ENCODE measurements around the gene ACOT12.
"Not testable (repeated sequence)": the region's sequence is repeated elsewhere in the genome, so short reads cannot be mapped to it uniquely, and the experiment has no call there.

Gene ACOT12

DNA sequence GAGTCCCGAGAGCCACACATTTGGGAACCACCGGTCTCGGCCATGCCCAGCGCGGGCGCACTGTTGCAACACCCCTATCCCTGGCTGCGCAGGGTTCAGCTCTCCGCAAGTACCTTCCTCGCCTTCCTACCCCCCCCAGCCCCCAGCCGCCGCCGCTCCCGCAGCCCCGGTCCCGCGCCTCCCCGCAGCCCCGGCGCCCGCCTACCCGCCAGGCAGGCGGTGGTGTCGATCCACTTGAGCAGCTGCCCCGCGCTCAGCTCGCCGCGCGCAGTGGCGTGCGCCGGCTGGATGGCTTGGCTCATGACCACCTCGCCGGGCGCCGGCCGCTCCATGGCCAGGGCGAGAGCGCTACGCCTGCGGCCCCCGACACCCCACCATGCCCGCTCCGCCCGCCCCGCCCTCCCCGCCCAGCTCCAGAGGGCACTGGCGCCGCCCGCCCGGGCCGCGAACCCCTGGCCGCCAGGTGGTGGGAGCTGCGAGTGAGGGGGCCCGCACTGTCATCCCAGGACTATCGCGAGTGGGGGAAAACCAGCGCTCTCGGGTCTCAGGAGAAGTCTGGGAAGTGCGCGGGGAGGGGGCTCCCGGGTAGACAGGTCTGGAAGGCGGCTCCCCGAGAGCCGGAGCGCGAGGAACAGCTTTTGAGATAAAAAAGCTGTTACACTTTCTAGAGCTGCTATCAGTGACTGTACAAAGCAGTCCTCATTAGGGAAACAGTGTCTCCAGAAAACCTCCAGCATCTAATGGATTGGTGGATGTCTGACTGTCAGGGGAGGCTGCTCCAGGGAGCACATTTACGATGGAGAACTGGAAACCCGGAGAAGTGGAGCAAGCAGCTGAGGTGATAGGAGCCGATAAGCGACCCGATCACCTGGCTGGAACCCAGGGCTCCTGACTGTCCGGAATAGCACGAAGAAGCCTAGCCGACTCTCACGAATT lies at the start of gene ACOT12:
ACOT12 (minus strand) TSS at position 352 of the 936 bp plus-strand sequence; CDS start at position 332, 20 bp downstream.
- DNase-seq = no peak

DNA sequence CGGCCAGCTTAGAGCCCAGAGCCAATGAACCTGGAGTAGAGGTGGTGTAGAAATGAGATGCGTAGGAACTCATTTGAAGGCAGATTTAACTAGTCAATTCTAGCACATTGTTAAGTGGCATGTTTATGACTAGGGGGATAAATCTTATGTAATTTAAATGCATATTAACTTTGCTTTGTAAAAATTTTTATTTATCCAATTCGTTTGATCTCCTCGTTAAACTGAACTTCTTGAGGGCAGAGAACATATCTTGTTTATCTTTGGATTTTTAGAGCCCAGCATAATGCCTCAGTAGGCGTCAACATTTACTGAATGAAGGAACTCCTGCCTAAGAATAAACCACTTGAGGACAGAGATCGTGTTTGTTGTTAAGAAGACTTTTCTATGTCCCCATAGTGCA lies 41.1 kb upstream of the ACOT12 start:
- no peak for DNase-seq

GRCh38 chr5:81429985-81430384 lies 36.1 kb upstream of the ACOT12 start:
- DNase-seq = no peak

- DNase-seq = no peak
Measured at GRCh38 chr5:81429363-81429762, 35.4 kb upstream of the ACOT12 start.

GRCh38 chr5:81428861-81429260 lies 34.9 kb upstream of the ACOT12 start:
- DNase-seq = no peak

DNA sequence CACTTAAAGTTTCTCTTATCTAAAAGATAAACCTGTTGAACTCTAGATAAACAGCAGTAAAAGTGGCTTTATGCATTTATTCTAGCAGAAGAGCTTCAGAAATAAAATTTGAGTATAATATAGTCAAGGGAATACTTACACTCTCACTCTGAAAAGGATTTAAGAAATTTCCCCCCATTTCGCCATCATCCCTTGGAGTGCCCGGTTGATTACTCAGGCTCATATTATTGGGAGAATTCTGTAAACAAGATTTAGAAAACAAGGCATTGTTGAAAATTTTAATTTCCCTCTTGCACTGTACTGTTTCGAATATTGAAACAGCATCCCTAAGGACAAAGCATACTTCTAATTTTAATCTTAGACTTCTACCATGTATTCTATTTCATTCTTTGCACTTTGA lies 34.5 kb upstream of the ACOT12 start:
- DNase-seq = no peak

- no peak for DNase-seq
Measured at GRCh38 chr5:81427566-81427965, 33.6 kb upstream of the ACOT12 start.

- DNase-seq = no peak
Measured at GRCh38 chr5:81426359-81427030, 32.6 kb upstream of the ACOT12 start.

DNA sequence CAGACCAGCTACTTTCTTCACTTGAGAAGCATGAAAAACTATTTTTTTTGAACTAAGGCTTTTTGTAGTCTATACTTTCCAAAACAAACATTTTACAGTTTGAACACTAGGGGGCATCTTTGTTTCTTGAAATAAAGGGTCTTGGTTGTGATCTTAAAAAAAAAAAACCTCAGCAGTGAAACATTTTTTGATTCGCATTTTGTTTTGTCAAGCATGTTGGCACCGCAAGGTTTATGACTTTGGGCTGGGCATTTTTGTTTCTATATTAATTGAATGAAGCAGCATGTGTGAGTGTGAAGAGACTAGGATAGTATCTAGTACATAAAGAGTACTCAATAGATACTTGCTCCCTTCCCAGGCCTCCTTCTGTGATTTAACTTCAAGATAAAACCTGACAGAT lies 31.6 kb upstream of the ACOT12 start:
- DNase-seq = no peak

GRCh38 chr5:81424728-81425127 lies 30.8 kb upstream of the ACOT12 start:
- DNase-seq = no peak

- no peak for DNase-seq
Measured at GRCh38 chr5:81422671-81423070, 28.7 kb upstream of the ACOT12 start.

GRCh38 chr5:81420039-81420667 lies 26.2 kb upstream of the ACOT12 start:
- no peak for DNase-seq

DNA sequence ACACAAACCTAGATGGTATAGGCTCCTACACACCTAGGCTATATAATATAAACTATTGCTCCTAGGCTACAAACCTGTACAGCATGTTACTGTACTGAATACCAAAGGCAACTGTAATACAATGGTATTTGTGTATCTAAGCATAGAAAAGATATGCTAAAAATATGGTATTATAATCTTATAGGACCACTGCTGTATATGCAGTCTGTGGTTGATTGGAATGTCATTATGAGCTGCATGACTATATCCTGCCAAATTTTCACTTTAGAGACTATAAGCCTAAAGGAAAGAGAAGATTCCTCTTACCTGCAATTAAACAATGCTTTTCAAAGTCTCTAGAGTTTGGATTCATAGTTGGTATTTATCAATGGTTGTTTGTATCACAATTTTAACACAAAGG lies 24.7 kb upstream of the ACOT12 start:
- DNase-seq = no peak

GRCh38 chr5:81417052-81417451 lies 23.1 kb upstream of the ACOT12 start:
- no peak for DNase-seq

- DNase-seq = no peak
Measured at GRCh38 chr5:81409896-81410295, 16.0 kb upstream of the ACOT12 start.

GRCh38 chr5:81409361-81409760 lies 15.4 kb upstream of the ACOT12 start:
- DNase-seq = no peak

GRCh38 chr5:81408496-81408895 lies 14.6 kb upstream of the ACOT12 start:
- no peak for DNase-seq

DNA sequence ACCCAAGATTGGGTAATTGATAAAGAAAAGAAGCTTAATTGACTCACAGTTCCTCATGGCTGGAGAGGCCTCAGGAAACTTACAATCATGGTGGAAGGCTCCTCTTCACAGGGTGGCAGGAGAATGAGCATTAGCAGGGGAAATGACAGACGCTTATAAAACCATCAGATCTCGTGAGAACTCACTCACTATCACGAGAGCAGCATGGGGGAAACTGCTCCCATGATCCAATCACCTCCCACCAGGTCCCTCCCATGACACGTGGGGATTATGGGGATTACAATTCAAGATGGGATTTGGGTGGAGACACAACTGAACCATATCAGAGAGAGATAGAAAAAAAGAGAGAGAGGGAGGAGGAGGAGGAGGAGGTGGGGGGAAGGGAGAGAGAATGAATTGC lies 13.9 kb upstream of the ACOT12 start:
- not testable (repeated sequence) for DNase-seq

- no peak for DNase-seq
Measured at GRCh38 chr5:81405126-81405891, 11.4 kb upstream of the ACOT12 start.

DNA sequence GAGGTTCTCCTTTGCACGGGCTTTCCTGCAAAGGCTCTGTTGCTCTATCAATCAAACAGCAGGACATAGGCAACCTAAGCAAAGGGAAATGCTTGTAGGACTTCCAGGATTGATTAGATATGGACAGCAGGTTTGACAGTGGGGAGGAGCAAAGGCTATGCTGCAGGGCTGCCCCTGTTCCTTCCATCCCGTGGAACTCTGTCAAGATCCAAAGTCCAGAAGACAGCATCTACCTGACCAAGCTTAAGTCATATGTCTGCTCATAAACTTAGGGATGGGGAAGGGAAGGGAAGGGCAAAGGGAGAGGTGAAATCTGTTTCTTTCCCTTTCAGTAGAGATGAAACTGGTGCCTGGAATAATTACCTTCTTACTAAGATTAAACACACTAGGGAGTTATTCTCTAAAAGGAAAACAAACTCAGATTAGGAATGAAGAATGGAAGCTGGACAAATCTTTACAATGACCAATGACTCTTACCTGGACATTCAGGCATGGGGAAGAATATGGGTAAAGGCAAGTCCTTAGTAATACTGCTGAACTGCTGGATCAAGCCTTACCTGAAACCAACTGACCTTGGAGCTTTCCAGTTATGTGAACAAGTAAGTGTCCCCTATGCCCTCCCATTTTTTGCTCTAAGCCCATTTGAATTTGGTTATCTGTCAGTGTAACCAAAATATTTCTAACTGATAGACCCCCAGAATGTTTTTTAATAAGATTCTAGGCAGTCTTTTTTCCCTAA lies 8.4 kb upstream of the ACOT12 start:
- no peak for DNase-seq

GRCh38 chr5:81401266-81401665 lies 7.3 kb upstream of the ACOT12 start:
- DNase-seq = no peak

GRCh38 chr5:81400375-81400774 lies 6.4 kb upstream of the ACOT12 start:
- no peak for DNase-seq
